Head of caudate nucleus (tissue), 42 donors: ENCODE results near the gene P2RX4.
"Not testable (repeated sequence)": the region's sequence is repeated elsewhere in the genome, so short reads cannot be mapped to it uniquely, and the experiment has no call there.

Experiments
- DNase-seq, 42 donors: peaks; one replicate each; pipeline versions ENCODE4 v3.0.0 to v3.0.0-alpha.2; 2020 to 2021; ENCODE audit warnings: mixed read lengths in 7 of 42
- intact Hi-C: fragments of 100-400 bp; cut with DNase I; formaldehyde crosslinking; loops from one replicate; pipeline ENCODE4 v1.15.0; 2022

P2RX4 gene

GRCh38 chr12:121257704-121258449 lies 47.9 kb downstream of the P2RX4 start:
- DNase-seq: peak in 37 of 42 donors; percentile 26 to 88 (median 61)
- intact Hi-C loops: not testable (repeated sequence)

GRCh38 chr12:121259074-121259473 lies 49.1 kb downstream of the P2RX4 start:
- intact Hi-C loops: no loop called here
- no peak for DNase-seq

- intact Hi-C loops: no loop called here
- no peak for DNase-seq
These were observed 50.2 kb downstream of the P2RX4 start for GRCh38 chr12:121260091-121260490.

GRCh38 chr12:121261398-121261797 lies 51.5 kb downstream of the P2RX4 start:
- DNase-seq: no peak
- intact Hi-C loops: no loop called here

- intact Hi-C loops: no loop called here
These were observed 53.4 kb downstream of the P2RX4 start for GRCh38 chr12:121263206-121263935.

GRCh38 chr12:121264135-121264534 lies 54.2 kb downstream of the P2RX4 start:
- intact Hi-C loops: no loop called here
- DNase-seq: no peak

More at GRCh38 chr12:121263206-121263935, 53.4 kb downstream of the P2RX4 start:
- DNase-seq: no peak

GRCh38 chr12:121264951-121265515 lies 55.1 kb downstream of the P2RX4 start:
- intact Hi-C loops: no loop called here

GRCh38 chr12:121267822-121268221 lies 57.9 kb downstream of the P2RX4 start:
- intact Hi-C loops: no loop called here

More at GRCh38 chr12:121264951-121265515, 55.1 kb downstream of the P2RX4 start:
- DNase-seq: no peak

GRCh38 chr12:121273364-121273896 lies 63.5 kb downstream of the P2RX4 start:
- no peak for DNase-seq
- intact Hi-C loops: no loop called here

More at GRCh38 chr12:121267822-121268221, 57.9 kb downstream of the P2RX4 start:
- DNase-seq: no peak

GRCh38 chr12:121274036-121274763 lies 64.3 kb downstream of the P2RX4 start:
- intact Hi-C loops: no loop called here
- no peak for DNase-seq

GRCh38 chr12:121277374-121277759 lies 67.4 kb downstream of the P2RX4 start:
- no peak for DNase-seq
- intact Hi-C loops: no loop called here

- intact Hi-C loops: no loop called here
- peak in 1 of 42 donors; percentile 22 for DNase-seq
These were observed 68.5 kb downstream of the P2RX4 start for GRCh38 chr12:121278169-121279070.

GRCh38 chr12:121279071-121279375 lies 69.1 kb downstream of the P2RX4 start:
- DNase-seq: peak in 9 of 42 donors; percentile 6 to 68 (median 32)
- intact Hi-C loops: no loop called here

GRCh38 chr12:121279507-121279915 lies 69.6 kb downstream of the P2RX4 start:
- DNase-seq: peak in 30 of 42 donors; percentile 13 to 73 (median 46)
- intact Hi-C loops: no loop called here

GRCh38 chr12:121280531-121280930 lies 70.6 kb downstream of the P2RX4 start:
- DNase-seq, intact Hi-C loops: not testable (repeated sequence)

GRCh38 chr12:121281116-121281515 lies 71.2 kb downstream of the P2RX4 start:
- intact Hi-C loops, DNase-seq: not testable (repeated sequence)

GRCh38 chr12:121282072-121282742 lies 72.3 kb downstream of the P2RX4 start:
- intact Hi-C loops: no loop called here
- DNase-seq: no peak

- DNase-seq, intact Hi-C loops: not testable (repeated sequence)
These were observed 73.0 kb downstream of the P2RX4 start for GRCh38 chr12:121282910-121283309.
